Kidney tubule cell (primary cell): ENCODE measurements around the gene GRK4.
"Not testable (repeated sequence)": the region's sequence is repeated elsewhere in the genome, so short reads cannot be mapped to it uniquely, and the experiment has no call there.

Experiments used
- DNase-seq: peaks from one replicate; pipeline ENCODE4 v3.0.0-alpha.2; 2018; ENCODE audit warnings: low spot score

GRK4 gene

DNA sequence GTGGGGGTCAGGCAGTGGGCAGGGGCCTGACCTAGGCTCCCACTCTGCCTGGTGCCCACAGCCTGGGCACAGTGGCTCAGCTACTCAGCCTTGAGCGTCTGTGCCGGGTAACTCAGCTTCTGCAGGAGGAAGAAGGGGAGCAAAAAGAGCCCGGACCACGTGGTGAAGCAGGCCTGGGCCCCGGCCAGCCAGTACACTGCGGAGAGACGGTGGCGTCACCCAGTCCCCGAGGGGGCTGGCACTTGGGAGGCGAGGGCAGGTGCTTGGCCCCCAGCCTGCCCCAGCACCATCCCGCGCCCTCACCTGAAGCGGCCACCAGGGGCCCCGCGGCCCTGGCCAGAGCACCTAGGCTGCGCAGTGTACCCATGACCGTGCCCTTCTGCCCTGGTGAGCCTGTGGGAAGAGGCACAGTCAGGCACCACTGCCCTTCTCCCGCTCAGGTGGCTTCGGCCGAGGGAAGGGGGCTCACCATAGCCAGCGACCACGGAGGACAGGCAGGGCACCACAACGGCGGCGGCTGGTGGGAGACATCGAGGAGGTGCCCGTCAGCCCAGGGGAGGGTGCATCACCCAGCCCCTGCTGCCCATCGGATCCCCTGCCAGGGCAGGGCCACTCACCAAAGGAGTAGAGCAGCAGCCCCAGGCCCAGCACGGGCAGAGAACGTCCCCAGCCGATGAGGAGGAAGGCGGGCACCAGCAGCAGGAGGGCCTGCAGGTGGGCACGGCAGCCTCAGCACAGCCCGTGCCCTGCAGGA, 32.4 kb upstream of the GRK4 start:
- no peak for DNase-seq

DNA sequence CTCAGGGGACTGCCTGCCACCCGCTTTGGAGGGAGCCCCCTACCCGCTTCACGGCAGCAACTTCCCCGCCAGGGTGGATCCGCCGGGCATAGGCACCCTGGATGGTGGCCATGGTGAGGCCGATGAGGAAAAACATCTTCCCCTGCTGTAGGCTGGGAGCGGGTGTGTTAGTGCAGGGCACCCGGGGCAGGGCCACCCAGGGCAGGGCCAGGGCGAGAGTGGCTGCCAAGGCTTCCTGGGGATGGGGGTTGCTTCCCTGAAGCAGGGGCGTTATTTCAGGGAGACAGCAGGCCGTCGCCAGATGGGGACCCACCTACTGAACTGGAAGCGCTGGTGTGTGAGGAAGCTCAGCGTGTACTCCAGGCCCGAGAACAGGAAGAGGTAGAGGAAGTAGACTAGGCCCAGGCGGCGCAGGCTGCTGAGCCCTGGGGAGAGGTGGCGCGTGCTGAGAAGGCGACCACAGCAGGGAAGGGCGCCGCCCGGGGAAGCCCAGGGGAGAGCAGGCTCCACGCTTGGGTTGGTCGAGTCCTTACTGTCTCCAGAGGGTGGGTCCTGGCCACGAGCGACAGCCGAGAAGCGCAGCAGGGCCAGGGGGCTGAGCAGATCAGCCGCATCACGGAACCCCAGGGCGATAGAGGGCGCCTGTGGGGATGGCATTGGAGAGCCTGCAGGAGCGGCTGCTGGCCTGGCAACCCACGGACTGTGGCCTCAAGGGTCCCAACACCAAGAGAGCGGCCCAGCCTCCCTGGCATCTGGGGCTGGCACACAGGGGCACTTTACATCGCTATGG, 31.7 kb upstream of the GRK4 start:
- no peak for DNase-seq

DNA sequence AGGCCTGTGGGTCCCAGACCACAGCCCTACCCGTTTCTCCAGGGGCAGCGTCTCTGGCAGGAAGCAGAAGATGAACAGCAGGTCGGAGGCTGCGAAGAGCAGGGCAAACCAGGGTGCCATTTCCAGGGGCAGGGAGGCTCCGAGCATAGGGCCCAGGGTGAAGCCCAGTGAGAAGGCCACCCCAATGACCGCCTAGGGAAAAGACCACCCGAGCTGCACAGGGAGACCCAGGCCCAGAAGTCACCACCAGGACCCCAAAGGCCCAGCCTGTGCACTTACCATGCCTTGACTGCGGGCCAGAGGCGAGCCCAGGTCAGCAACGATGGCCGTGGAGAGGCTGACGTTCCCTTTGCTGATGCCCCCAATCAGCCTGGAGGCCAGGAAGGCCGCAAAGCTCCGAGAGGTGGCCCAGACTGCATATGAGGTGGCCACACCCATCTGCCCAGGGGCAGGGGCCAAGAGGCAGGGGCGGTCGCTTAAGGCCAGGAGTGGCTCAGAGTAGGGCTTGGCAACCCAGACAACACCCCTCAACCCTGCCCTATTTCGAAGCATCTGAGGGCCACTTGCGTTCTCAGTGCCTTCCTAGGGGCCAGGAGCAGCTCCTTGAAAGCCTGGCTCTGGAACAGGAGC, 30.9 kb upstream of the GRK4 start:
- no peak for DNase-seq

DNA sequence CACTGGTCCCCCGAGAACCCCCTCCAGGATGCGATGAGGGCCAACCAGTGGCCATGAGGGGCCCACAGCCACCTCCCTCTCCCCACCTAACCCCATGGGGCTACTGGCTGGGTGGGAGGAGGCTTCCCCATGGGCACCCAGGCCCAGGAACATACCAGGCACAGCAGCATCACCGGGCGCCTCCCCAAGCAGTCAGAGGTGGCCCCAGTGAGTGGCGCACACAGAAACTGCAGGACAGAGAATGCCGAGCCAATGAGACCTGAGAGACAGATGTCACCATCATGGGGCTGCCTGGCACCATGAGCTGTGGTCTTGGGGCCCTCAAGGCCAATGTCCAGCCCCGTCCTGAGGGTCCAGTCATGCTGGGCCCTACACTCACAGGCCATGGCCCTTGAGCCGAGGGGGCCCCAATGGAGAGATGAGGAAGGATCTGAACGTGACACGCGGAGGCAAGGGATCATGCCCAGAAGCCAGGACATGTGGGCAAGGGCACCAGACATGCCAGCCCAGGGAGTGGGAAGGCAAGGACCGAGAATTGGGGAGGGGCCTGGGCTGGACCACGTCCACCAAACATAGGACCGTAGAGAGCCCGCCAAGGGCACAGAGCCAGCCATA, 30.3 kb upstream of the GRK4 start:
- no peak for DNase-seq

DNA sequence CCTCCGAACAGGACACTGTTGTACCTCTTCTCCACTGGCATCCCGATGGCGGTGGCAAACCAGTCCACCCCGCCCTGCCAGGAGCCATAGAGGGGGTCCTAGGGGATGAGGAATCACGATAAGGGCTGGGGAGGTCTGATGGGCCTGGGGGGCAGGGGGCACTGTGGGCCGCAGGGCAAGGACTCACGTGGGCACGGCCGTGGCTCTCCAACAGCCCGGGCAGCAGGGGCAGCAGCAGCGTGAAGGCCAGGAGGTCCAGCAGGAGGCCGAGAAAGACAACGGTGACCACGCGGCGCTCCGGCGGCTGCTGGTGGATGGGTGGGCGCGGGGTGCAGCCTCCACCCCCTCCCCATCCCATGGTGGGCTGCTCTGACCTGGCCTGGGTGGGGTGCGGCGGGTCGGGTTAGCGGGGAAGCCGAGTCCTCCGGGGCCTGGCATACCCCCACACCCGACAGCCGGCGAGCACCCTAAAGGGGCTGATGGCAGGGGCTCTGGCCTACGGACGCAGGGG, 29.8 kb upstream of the GRK4 start:
- no peak for DNase-seq

DNA sequence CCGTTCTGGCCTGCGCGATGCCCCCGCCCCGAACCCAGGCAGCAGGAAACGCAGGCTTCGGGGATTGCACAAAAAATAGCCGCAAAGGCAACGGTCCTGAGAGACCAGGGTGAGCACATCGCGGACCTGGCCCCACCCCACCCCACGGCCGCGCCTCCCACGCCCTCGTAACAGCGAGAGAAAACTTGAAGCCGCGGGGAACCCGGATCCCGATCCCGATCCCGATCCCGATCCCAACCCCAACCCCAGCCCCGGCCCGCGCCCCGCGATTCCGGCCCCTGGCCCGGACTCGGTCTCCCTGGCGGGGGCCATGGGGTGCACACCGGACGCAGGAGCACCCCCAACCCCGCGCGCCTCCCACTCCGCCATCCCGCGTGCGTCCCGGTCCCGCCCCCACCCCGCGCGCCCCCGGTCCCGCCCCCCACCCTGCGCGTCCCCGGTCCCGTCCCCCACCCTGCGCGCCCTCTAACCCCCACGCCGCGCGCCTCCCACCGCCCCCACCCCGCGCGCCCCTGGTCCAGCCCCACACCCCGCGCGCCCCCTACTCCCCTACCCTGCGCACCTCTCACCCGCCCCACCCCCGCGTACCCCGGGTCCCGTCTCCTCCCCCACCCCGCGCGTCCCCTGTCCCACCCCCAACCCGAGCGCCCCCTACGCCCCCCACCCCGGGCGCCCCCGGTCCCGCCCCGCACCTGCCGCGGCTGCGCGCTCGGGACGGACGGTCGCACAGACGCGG, 29.1 kb upstream of the GRK4 start:
- DNase-seq: peak; percentile 62

DNA sequence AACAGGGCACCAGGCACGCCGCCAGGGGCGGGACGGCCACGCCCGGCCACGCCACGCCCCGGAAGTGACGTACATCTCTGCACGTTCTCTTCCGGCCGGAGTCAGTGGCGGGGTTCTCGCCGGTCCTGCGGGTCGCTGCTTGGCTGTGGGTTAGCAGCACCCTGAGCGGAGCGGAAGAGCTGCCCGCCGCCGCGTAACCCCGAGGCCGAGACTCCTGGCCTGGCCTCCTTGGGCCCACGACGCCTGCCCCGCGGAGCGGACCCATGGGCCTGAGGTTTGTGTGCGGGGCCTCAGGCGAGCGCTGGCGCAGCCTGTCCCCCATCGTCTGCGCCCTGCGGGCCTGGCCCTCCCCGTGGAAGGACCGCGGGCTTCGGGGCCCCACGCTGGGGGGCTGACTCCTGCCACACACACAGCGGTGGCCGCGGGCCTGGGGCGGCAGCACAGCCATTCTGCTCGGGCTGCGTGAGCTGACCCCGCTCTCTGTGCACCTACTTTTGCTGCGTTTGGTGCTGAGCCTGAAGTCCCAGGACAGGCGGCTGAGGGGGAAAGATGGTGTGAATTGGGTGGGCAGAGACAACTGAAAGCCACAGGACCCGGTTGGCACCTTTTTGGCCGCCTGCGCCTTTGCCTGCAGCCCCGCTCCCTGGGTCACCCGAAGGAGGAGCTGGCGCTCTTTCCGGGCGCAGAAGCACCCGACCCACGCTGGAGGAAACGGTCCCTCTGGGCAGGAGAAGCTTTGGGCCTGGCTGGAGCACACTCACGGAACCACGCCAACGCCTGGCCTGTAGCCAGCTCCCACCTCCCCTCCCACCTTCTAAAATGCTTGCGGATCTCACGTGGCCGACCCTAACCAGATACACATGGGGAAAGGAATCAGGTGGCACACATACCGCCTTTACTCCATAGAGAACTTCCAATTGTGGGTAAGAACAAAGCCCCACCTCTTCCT, 28.3 kb upstream of the GRK4 start:
- peak; percentile 93 for DNase-seq

DNA sequence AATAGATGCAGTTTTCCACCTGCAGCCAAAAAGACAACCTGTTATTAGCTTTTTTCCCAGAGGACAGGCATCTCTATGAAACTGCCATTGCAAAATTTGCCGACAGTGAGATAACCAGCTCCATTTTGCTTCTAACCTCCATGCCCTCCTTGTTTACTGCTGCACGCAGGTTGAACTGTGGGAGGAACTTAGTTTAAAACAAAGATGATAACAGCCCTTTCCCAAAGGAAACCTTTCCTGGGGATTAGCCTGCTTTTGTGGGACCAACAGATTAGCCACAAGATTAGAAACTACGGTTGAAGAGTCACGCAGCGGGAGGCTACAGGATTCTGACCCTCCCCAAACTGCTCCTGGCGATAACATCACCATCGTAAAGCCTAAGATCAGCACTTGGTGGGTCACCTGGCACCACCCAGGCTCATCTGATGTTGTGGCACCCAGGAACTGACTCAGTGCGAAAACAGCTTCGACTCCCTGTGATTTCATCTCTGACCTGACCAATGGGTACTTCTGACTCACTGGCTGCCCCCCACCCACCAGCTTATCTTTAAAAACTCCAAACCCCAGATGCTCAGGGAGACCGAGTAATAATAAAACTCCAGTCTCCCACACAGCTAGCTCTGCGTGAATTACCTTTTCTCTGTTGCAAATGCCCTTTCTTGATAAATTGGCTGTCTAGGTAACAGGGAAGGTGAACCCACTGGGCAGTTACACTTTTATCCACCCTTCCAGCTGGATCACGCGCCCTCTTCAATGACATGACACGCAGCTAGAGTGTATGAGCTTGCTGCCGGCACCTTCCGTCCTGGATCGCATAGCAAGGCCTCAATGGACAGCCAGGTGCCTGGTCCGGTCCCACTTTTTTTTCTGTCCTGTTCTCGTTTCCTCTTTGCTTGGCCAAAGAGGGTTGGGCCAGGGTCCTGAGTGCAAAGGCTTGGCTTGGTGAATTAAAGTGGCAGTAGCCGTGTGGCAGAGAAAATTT, 27.3 kb upstream of the GRK4 start:
- DNase-seq: peak; percentile 93

DNA sequence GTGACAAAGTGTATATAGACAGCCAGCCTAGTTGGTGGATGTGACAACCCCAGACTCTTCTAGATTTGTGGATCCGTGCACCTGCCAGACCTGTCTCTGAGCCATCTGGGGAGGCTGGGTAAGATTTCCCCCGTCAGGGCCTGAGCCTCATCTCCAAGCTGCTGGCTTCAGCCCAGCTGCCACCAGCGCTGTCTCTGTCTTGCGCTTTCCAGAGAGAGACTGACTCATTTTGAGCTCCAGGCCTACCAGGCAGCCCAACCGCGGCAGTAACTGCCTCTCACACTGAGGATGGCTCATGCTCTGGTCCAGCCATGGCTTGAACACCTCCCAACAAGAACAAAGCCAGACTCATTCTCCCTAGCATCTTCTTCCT, 26.6 kb upstream of the GRK4 start:
- peak; percentile 90 for DNase-seq

DNA sequence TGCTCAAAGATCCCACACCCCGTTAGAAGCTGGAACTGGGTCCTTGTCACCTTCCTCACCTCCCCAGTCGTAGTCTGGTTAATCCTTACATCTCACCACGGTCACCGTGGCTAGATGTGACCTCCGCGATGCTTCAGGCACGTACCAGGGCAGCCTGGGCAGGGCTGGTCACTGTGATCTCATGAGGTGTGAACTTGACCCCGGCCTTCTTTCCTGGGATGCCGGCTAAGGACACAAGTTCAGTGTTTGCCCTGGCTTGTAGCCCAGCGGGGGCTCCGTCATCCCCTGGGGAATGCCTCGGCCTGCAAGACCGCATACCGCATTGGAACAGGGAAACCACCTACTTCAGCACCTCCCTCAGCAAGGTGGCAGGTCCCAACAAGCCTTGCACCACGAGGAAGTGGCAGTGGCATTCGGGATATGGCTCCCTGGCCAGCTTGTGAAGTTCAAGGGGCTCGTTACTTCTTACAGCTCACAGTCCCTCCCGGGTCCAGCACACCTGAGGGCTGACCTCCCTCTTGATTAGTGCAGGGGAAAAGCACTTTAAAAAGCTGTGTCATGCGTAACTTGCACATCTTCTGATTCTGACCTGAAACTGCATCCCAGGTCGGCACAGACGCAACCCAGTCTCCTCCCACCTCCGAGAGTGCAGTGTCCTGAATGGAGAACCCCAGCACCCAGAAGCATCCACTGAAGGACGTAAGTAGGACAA, 26.1 kb upstream of the GRK4 start:
- peak; percentile 96 for DNase-seq

DNA sequence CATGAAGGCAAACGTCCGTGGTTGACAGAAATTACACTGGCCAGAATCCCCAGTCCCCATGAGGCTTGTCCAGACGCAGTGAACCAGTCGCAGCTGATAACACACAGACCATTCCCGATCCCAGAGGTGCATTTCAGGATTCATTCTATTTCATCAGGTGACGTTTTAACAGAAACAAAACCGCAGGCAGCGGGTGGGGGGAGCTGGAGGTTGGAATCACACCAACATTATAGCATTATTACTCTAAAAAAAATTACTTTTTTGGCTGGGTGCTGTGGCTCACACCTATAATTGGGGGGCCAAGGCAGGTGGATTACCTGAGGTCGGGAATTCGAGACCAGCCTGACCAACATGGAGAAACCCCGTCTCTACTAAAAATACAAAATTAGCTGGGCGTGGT, 25.4 kb upstream of the GRK4 start:
- no peak for DNase-seq

DNA sequence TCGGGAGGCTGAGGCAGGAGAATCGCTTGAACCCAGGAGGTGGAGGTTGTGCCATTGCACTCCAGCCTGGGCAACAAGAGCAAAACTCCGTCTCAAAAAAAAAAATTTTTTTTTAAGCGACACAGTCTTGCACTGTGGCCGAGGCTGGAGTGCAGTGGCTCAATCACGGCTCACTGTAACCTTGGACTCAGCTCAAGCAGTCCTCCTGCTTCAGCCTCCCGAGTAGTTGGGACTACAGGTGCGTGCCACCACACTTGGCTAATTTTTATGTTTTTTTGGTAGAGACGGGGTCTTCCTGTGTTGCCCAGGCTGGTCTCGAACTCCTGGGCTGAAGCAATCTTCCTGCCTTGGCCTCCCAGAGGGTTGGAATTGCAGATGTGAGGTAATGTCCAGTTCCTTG, 25.0 kb upstream of the GRK4 start:
- not testable (repeated sequence) for DNase-seq

DNA sequence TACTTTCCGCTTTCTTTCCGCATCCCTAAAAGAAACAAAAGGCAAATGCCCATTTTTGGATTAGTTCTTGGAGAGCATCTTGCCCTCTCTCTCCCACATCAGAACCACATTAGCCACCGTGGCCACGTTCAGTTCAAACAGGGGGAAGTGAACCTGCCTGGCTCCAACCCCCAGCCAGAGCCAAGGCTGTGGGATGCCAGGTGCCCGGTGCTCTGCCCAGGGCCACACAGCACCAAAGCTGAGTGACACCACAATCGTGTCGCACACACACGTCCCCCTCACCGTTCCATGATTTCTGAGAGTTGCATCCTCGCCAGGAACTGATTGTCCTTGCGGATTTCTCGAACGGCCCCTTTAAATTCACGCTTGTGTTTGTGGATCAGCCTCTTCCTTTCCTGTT, 24.5 kb upstream of the GRK4 start:
- no peak for DNase-seq

DNA sequence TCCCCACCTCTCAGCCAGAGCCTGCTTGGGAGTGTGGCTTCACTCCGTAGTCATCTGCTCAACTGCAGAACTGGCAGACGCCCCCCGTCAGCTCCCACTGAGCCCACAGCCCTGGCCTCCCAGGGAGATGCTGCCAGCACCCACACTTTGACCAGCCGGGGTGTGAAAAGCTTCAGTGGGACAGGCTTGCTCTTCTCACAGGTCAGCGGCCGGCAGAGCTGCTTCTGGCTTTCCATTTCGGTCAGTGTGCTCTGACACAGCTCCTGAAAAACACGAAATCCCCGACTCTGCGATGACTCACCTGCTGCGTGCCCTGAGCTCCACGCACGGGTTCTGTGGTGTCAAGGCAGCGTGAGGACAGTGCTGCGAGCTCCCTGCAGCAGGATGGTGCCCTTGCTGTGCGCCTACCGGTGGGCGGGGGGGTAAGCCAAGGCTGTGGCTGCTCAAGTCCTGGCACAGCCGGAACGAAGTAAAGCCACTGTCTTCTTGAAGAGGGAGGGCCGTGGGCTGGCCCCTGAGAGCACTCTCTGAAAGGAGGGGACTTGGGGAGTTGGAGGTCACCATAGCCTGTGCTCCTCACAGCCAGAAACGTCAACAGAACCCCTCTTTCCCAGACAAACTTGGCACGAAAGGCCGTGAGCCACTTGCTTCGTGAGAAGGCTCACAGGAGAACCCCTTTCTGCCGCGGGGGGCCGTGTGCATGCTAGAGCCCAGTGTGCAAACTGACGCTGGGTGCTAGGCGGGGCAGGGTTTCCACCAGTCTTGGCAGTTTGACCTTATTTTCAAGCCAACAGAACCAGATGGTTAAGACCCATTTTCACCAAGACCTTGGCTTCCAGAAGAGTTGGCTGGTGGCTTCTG, 23.8 kb upstream of the GRK4 start:
- DNase-seq: no peak

DNA sequence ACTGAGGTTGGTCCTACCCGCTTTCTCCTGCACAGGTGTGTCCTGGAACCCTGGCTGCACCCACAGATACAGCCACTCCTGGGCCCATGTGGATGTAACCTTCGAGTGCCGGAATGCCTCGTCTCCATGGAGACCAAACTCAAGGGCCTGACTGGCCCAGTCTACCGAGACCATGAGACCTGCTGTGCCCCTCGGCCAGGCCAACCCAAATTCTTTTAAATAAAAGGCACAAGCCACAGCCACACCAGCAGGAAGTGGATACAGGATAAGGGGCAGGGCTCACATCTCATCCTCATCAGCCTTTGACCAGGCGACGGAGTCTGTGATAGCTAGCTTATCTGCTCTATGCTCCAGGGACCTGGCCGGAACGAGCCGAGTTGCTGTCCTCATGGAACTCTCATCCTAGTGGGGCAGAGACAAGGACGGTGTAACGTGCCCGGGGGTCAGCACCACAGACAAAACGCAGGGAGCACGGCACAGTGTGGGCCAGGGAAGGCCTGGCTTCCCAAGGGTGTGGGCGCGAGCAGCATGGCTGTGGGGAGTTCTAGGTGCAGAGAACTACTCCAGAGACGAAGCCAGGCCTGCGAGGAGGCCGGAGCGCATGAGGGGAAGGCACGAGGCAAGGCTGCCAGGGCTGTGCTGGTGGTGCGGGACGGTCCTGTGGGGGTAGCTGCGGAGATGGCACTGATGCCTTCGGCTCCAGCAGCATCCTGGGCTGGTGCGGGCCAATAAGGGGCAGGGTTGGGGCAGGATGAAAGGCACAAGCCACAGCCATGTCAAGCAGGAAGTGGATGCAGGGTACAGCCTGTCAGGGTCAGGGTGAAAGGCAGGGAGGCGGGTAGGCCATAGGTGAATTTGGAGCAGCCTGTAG, 22.9 kb upstream of the GRK4 start:
- DNase-seq: no peak

DNA sequence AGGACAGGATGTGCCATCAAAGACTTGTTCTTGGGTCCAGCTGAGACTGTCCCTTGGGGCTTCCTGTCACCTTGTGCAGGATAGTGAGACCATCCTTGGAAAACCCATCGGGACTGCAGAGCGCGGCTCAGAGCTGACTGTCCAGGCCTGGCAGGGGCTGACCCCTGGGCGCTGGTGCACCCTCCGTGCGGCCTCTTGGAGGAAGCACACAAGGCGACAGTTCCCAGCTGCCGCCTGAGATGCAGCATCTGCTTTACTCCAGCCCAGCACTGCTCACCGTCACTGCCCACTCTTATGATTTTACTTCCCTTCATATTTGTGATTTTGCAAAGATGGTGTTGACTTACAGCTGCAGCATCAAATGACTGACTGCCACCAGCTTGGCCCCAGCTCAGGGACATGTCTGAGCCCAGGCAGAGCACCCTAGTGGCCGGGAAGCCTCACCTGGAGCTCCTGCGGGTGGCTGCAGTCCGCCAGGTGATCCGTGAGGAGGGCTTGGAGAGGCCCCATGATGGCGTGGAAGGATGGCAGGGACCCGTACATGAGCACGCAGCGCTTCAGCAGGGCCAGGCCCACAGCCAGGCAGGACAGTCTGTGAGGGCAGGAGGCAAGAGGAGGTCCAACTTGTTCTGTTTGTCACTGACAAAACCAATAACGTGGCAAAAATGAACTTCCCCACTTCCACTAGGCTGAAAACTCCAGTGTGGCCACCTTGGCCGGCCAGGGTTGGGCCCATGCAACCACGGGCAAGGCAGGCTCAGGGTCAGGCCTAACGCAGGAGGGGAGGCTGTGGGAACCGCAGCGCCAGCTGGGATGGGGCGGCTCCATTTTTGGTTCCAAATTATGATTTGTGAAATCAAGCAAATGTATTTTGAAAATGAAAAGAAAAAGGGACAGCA, 22.0 kb upstream of the GRK4 start:
- no peak for DNase-seq
